ENCODE results near the gene PRR30. TPM values are rescaled to one million over a fixed set of nuclear protein-coding genes. Genes with fewer than 3 reads are reported as not detected.

Gene PRR30
- total and polyA plus RNA-seq, 7 donors, result not detected

DNA sequence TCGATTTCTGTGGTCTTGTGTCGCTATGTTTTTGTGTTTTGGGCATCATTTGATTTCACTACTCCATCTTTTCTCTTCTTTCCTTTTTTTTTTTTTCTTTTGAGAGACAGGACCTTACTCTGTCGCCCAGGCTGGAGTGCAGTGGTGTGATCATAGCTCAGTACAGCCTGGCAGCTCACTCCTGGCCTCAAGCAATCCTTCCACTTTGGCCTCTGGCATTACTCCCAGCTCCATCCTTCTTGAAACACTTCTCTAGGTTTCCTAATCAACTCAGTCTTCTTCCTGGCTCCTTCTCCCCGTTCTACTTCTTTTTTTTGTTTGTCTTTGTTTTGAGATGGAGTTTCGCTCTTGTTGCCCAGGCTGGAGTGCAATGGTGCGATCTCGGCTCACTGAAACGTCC lies 36.1 kb upstream of the PRR30 start:
- 73 to 76% (median 76%) methylated on average over 8 of the region's 8 CpGs for WGBS, 3 donors
- peaks cover 0 to 12% (median 0%) of the 10 kb centered on the region in 3 donors for H3K27me3 ChIP-seq (ENCODE audit: insufficient read depth in 3 of 3, low read length in 2 of 3)
- intact Hi-C loops (cut with DNase I), result loop anchor here in 1 of 2 donors (5.0 kb wide), 1 partner anchor 33 kb away; no protein-coding TSS in a partner anchor
- H3K4me3 ChIP-seq, result no peak overlapping the region
- no peaks in the 10 kb centered on the region for H3K4me1 ChIP-seq
- no peaks in the 10 kb centered on the region for H3K9me3 ChIP-seq
- no peaks in the 10 kb centered on the region for H3K36me3 ChIP-seq (ENCODE audit: insufficient read depth in 1 of 2, low read depth in 1 of 2)
- H3K27ac ChIP-seq, result no peak overlapping the region
- ATAC-seq, result no peak
- no peak for DNase-seq
- TF ChIP-seq, protein P1, sequence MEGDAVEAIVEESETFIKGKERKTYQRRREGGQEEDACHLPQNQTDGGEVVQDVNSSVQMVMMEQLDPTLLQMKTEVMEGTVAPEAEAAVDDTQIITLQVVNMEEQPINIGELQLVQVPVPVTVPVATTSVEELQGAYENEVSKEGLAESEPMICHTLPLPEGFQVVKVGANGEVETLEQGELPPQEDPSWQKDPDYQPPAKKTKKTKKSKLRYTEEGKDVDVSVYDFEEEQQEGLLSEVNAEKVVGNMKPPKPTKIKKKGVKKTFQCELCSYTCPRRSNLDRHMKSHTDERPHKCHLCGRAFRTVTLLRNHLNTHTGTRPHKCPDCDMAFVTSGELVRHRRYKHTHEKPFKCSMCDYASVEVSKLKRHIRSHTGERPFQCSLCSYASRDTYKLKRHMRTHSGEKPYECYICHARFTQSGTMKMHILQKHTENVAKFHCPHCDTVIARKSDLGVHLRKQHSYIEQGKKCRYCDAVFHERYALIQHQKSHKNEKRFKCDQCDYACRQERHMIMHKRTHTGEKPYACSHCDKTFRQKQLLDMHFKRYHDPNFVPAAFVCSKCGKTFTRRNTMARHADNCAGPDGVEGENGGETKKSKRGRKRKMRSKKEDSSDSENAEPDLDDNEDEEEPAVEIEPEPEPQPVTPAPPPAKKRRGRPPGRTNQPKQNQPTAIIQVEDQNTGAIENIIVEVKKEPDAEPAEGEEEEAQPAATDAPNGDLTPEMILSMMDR (IDR thresholded peaks at IDR 0.05), result no peak

DNA sequence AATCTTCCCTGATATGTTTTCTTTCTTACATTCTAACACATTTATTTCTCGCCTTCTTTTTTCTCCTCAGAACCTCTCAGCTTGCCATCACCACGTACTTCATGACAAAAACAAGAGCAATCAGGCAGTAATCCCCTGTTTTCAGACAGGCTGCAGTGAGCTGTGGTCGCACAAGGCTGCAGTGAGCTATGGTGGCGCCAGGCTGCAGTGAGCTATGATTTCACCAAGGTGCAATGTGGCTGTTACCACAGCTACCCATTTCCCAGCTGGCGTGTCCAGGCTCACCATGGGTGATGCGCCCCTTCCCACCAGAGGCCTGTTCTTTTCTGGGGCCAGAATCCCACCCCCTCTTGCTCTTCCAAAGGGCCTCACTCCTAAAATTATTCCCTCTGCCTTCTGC lies 35.4 kb upstream of the PRR30 start:
- H3K9me3 ChIP-seq, result no peaks in the 10 kb centered on the region
- no peaks in the 10 kb centered on the region for H3K36me3 ChIP-seq (ENCODE audit: insufficient read depth in 1 of 2, low read depth in 1 of 2)
- no peak for DNase-seq
- intact Hi-C loops (cut with DNase I), result loop anchor here in 1 of 2 donors (5.0 kb wide), 1 partner anchor 32 kb away; no protein-coding TSS in a partner anchor
- WGBS, 3 donors, result 68 to 71% (median 68%) methylated on average over 6 of the region's 6 CpGs
- no peak overlapping the region for H3K4me3 ChIP-seq
- H3K27me3 ChIP-seq (ENCODE audit: insufficient read depth in 3 of 3, low read length in 2 of 3), result peaks cover 0 to 12% (median 0%) of the 10 kb centered on the region in 3 donors
- H3K27ac ChIP-seq, result no peak overlapping the region
- TF ChIP-seq, protein P1 (IDR thresholded peaks at IDR 0.05), result no peak
- H3K4me1 ChIP-seq, result no peaks in the 10 kb centered on the region
- ATAC-seq, result no peak

DNA sequence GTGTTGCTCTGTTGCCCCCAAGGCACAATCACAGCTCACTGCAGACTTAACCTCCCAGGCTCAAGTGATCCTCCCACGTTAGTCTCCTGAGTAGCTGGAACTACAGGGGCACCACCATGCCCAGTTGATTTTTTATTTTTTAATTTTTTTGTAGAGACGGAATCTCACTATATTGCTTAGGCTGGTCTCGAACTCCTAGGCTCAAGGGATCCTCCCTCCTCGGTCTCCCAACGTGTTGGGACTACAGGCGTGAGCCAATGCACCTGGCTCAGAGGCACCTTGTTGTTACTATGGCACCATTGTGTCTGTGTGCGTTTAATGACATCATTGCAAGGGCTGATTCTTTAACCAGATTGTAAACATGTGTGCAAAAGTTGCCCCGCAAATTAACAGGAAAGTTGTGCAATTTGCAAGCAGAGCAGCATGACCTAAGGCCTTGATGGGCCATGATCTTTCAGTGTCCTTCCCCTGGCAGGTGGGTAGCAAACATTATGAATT lies 32.2 kb upstream of the PRR30 start:
- Histone ChIP-seq H3K4me1 (no peaks in the 10 kb centered on the region), H3K36me3 (ENCODE audit: insufficient read depth in 1 of 2, low read depth in 1 of 2) (no peaks in the 10 kb centered on the region), H3K4me3 (no peak overlapping the region), H3K27me3 (ENCODE audit: insufficient read depth in 3 of 3, low read length in 2 of 3) (peaks cover 0 to 9% (median 0%) of the 10 kb centered on the region in 3 donors), H3K27ac (no peak overlapping the region), H3K9me3 (no peaks in the 10 kb centered on the region)
- no peak for DNase-seq
- WGBS, 3 donors, result 76 to 79% (median 77%) methylated on average over 8 of the region's 8 CpGs
- no peak for ATAC-seq
- TF ChIP-seq, protein P1 (IDR thresholded peaks at IDR 0.05), result no peak
- intact Hi-C loops (cut with DNase I), result no loop called here

DNA sequence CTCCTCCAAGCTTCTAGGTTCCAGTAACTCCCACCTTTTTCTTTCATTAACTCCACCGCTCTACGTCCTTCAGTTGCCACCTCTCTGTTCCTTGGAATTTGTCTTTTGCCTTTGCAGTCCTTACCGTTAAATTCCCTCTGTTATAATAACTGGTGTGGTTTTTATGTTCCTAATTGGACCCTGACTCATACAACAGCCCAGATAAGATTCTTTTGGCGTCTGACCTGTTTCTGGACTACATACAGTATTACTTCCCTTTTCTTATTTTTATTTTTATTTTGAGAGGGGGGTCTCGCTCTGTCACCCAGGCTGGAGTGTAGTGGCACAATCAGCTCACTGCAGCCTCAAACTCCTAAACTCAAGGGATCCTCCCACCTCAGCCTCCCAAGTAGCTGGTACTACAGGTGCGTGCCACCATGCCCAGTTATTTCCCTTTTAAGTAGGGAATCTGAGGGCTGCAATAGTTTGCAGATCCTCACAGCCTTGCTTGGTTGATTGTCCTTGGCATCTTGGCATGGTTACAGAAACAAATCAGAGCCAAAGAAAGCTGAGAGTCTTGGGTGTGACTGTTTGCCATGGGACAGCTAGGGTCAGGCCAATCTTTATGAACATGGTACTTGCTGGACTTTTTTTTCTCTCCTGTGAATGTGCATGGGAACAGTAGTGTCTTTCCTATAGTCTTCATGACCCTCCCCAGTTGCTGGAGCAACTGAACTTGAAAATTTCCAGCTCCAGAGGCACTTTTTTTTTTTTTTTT lies 31.5 kb upstream of the PRR30 start:
- ATAC-seq (peak in 3 of 4 donors; percentile 39 to 78 (median 66)), DNase-seq (no peak)
- peaks cover 0 to 9% (median 0%) of the 10 kb centered on the region in 3 donors for H3K27me3 ChIP-seq (ENCODE audit: insufficient read depth in 3 of 3, low read length in 2 of 3)
- TF ChIP-seq, protein P1 (IDR thresholded peaks at IDR 0.05), result no peak
- no peak overlapping the region for H3K4me3 ChIP-seq
- H3K27ac ChIP-seq, result no peak overlapping the region
- 78 to 86% (median 85%) methylated on average over 6 of the region's 6 CpGs for WGBS, 3 donors
- H3K4me1 ChIP-seq, result no peaks in the 10 kb centered on the region
- intact Hi-C loops (cut with DNase I), result no loop called here
- no peaks in the 10 kb centered on the region for H3K9me3 ChIP-seq
- H3K36me3 ChIP-seq (ENCODE audit: insufficient read depth in 1 of 2, low read depth in 1 of 2), result no peaks in the 10 kb centered on the region

All from psoas muscle (tissue), 8 donors.